ENCODE results near the gene CEMIP. TPM values are rescaled to one million over a fixed set of nuclear protein-coding genes. Genes with fewer than 3 reads are reported as not detected.

Gene CEMIP
- total RNA-seq, 1 experiment from 2014 or later = 3.5 TPM

GRCh38 chr15:80990955-80991354 lies 211.8 kb downstream of the CEMIP start:
- H3K9ac ChIP-seq (ENCODE audit: low read length) = no peak overlapping the region
- H3K27me3 ChIP-seq (ENCODE audit: insufficient read depth, low read length) = no peaks in the 10 kb centered on the region
- H3K9me2 ChIP-seq (ENCODE audit: insufficient read depth) = no peaks in the 10 kb centered on the region
- no peak for ATAC-seq
- no peaks in the 10 kb centered on the region for H3K36me3 ChIP-seq (ENCODE audit: control insufficient read depth in 1 of 2, insufficient read depth in 2 of 2, low read length in 2 of 2)
- ChIA-PET POLR2A (interaction anchor here (0.7 to 1.4 kb wide), 2 partner anchors 9 to 289 kb away, joined by 3 to 6 read pairs; partner anchors contain the start of gene TLNRD1), RAD21 (ENCODE audit: low non-redundant PET in 1 of 2, low total read pairs in 2 of 2, uncharacterized antibody in 2 of 2, unreplicated experiment in 2 of 2) (no interaction called here), CTCF (interaction anchor here (0.7 to 3.2 kb wide), 4 partner anchors 9 to 275 kb away, joined by 3 to 14 read pairs (median 4); partner anchors contain the start of gene TLNRD1)
- H3K4me1 ChIP-seq (ENCODE audit: control insufficient read depth in 1 of 2, insufficient read depth in 2 of 2, low read length in 2 of 2) = peaks cover 13 to 29% of the 10 kb centered on the region in 2 experiments; a peak in 3 of 4 replicates
- H4K20me1 ChIP-seq (ENCODE audit: insufficient read depth) = no peaks in the 10 kb centered on the region
- peaks cover 34% of the 10 kb centered on the region for H3K79me2 ChIP-seq (ENCODE audit: insufficient read depth, low read length)
- H3K4me2 ChIP-seq (ENCODE audit: low read length) = peak overlapping the region; percentile 89; the same call in 1 of the 2 replicates
- TF ChIP-seq JUND (IDR thresholded peaks at IDR 0.05) (no peak), EZH2phosphoT487 (IDR thresholded peaks at IDR 0.05; ENCODE audit: borderline replicate concordance) (no peak), YY1 (IDR thresholded peaks at IDR 0.05; ENCODE audit: extremely low read depth, insufficient replicate concordance, low read depth, low read length) (no peak), POLR2AphosphoS5 (IDR thresholded peaks at IDR 0.05; ENCODE audit: low read depth, low read length) (no peak), SP1 (IDR thresholded peaks at IDR 0.05; ENCODE audit: low read depth) (no peak), ELF1 (IDR thresholded peaks at IDR 0.05; ENCODE audit: borderline replicate concordance, low read depth) (no peak), SRF (IDR thresholded peaks at IDR 0.05; ENCODE audit: low read depth) (no peak), RAD21 (IDR thresholded peaks at IDR 0.05; ENCODE audit: low read depth) (no peak), SIN3A (IDR thresholded peaks at IDR 0.05; ENCODE audit: low read depth) (no peak), CBX3 (IDR thresholded peaks at IDR 0.05; ENCODE audit: low read depth) (no peak), ATF3 (IDR thresholded peaks at IDR 0.05) (no peak), ZFX (IDR thresholded peaks at IDR 0.05) (no peak), EZH2 (IDR thresholded peaks at IDR 0.05) (no peak), EGR1 (IDR thresholded peaks at IDR 0.05; ENCODE audit: low read depth) (no peak), CEBPB (IDR thresholded peaks at IDR 0.05; ENCODE audit: low read depth) (no peak)
- TF ChIP-seq, protein P1, sequence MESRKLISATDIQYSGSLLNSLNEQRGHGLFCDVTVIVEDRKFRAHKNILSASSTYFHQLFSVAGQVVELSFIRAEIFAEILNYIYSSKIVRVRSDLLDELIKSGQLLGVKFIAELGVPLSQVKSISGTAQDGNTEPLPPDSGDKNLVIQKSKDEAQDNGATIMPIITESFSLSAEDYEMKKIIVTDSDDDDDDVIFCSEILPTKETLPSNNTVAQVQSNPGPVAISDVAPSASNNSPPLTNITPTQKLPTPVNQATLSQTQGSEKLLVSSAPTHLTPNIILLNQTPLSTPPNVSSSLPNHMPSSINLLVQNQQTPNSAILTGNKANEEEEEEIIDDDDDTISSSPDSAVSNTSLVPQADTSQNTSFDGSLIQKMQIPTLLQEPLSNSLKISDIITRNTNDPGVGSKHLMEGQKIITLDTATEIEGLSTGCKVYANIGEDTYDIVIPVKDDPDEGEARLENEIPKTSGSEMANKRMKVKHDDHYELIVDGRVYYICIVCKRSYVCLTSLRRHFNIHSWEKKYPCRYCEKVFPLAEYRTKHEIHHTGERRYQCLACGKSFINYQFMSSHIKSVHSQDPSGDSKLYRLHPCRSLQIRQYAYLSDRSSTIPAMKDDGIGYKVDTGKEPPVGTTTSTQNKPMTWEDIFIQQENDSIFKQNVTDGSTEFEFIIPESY (IDR thresholded peaks at IDR 0.05; ENCODE audit: extremely low read depth, insufficient replicate concordance, low read length) = no peak
- TF ChIP-seq, protein P2, sequence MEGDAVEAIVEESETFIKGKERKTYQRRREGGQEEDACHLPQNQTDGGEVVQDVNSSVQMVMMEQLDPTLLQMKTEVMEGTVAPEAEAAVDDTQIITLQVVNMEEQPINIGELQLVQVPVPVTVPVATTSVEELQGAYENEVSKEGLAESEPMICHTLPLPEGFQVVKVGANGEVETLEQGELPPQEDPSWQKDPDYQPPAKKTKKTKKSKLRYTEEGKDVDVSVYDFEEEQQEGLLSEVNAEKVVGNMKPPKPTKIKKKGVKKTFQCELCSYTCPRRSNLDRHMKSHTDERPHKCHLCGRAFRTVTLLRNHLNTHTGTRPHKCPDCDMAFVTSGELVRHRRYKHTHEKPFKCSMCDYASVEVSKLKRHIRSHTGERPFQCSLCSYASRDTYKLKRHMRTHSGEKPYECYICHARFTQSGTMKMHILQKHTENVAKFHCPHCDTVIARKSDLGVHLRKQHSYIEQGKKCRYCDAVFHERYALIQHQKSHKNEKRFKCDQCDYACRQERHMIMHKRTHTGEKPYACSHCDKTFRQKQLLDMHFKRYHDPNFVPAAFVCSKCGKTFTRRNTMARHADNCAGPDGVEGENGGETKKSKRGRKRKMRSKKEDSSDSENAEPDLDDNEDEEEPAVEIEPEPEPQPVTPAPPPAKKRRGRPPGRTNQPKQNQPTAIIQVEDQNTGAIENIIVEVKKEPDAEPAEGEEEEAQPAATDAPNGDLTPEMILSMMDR (IDR thresholded peaks at IDR 0.05 in 2 of 3, conservative IDR thresholded peaks at IDR 0.05 in 1 of 3; ENCODE audit: borderline replicate concordance in 1 of 3, insufficient read depth in 1 of 3, low read depth in 2 of 3, low read length in 2 of 3) = no peak
- TF ChIP-seq, protein P3, sequence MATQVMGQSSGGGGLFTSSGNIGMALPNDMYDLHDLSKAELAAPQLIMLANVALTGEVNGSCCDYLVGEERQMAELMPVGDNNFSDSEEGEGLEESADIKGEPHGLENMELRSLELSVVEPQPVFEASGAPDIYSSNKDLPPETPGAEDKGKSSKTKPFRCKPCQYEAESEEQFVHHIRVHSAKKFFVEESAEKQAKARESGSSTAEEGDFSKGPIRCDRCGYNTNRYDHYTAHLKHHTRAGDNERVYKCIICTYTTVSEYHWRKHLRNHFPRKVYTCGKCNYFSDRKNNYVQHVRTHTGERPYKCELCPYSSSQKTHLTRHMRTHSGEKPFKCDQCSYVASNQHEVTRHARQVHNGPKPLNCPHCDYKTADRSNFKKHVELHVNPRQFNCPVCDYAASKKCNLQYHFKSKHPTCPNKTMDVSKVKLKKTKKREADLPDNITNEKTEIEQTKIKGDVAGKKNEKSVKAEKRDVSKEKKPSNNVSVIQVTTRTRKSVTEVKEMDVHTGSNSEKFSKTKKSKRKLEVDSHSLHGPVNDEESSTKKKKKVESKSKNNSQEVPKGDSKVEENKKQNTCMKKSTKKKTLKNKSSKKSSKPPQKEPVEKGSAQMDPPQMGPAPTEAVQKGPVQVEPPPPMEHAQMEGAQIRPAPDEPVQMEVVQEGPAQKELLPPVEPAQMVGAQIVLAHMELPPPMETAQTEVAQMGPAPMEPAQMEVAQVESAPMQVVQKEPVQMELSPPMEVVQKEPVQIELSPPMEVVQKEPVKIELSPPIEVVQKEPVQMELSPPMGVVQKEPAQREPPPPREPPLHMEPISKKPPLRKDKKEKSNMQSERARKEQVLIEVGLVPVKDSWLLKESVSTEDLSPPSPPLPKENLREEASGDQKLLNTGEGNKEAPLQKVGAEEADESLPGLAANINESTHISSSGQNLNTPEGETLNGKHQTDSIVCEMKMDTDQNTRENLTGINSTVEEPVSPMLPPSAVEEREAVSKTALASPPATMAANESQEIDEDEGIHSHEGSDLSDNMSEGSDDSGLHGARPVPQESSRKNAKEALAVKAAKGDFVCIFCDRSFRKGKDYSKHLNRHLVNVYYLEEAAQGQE (IDR thresholded peaks at IDR 0.05; ENCODE audit: low read depth) = no peak
- TF ChIP-seq, protein P4, sequence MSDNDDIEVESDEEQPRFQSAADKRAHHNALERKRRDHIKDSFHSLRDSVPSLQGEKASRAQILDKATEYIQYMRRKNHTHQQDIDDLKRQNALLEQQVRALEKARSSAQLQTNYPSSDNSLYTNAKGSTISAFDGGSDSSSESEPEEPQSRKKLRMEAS (IDR thresholded peaks at IDR 0.05) = no peak
- no peak overlapping the region for H3K27ac ChIP-seq (ENCODE audit: low read depth, low read length)
- no peak overlapping the region for H2AFZ ChIP-seq (ENCODE audit: low read depth, low read length, poor library complexity, severe bottlenecking)
- no peak overlapping the region for H3K4me3 ChIP-seq (replicated peaks in 1 of 2; ENCODE audit: low read depth in 1 of 2, low read length in 2 of 2)
- no peaks in the 10 kb centered on the region for H3K9me3 ChIP-seq (ENCODE audit: control insufficient read depth in 1 of 2, insufficient read depth in 1 of 2, low read depth in 1 of 2, low read length in 2 of 2)
- intact Hi-C loops (cut with micrococcal nuclease) = loop anchor here (10.0 kb wide), 1 partner anchor 334 kb away; the partner anchor contains the start of gene STARD5
- DNase-seq (ENCODE audit: low read depth, low spot score) = no peak
- BruUV-seq (replicated peaks) = no TSS peak

Measured in HCT116 (cell line).